Heart left ventricle (tissue), 13 donors: ENCODE data around the gene GBP1.

Experiments used
- POLR2A ChIP-seq, 2 donors: fragments of 450-650 bp; IDR thresholded peaks; one replicate each; pipeline ENCODE4 v1.6.1; 2017; ENCODE audit warnings: antibody characterized with exemption in 2 of 2, mild to moderate bottlenecking in 2 of 2, moderate library complexity in 2 of 2
- TF ChIP-seq, protein P1 (sequence below), 12 donors: fragments of 200-600 bp; sonication (generic) in 4 of 12; IDR thresholded peaks; one replicate each; pipeline versions ENCODE4 v1.5.0 to v1.8.0; 2018 to 2022; ENCODE audit warnings: antibody characterized with exemption in 12 of 12, mild to moderate bottlenecking in 5 of 12
- donor health status: ischemic (EF 13 %, LVEDD 7.1; RV severe dilation, severe dysfunction).
- donor health status: DM: no; HTN: yes; CAD: no.
- donor health status: DM: no; HTN: no; CAD: no.
- donor health status: ischemic (EF 25% LVEDD 6.9; RV normal size, moderate dysfunction).
- donor health status: ischemic (EF 25% LVEDD 5.7; RV mildly dilated, moderate dysfunction).
- donor health status: ischemic (EF 35%, LVEDD 5.7; RV mildly dilated, moderate dysfunction).
- donor health status: nonischemic (EF 11% LVEDD 7.7; RV severe dilation, severe dysfunction).
- donor health status: DM: yes; HTN: yes; CAD: no.
- donor health status: PGD.
- donor health status: ischemic (EF 29% LVEDD 5.4; RV normal size, mild dysfunction).
- donor health status: nonischemic (EF 23%, LVEDD 6.1; RV moderate dilation, normal function).

GRCh38 chr1:89065079-89065868 lies at the start of gene GBP1:
- TF ChIP-seq, protein P1, sequence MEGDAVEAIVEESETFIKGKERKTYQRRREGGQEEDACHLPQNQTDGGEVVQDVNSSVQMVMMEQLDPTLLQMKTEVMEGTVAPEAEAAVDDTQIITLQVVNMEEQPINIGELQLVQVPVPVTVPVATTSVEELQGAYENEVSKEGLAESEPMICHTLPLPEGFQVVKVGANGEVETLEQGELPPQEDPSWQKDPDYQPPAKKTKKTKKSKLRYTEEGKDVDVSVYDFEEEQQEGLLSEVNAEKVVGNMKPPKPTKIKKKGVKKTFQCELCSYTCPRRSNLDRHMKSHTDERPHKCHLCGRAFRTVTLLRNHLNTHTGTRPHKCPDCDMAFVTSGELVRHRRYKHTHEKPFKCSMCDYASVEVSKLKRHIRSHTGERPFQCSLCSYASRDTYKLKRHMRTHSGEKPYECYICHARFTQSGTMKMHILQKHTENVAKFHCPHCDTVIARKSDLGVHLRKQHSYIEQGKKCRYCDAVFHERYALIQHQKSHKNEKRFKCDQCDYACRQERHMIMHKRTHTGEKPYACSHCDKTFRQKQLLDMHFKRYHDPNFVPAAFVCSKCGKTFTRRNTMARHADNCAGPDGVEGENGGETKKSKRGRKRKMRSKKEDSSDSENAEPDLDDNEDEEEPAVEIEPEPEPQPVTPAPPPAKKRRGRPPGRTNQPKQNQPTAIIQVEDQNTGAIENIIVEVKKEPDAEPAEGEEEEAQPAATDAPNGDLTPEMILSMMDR (IDR thresholded peaks at IDR 0.05) = no peak
- peak in 1 of 2 donors; percentile 34 for TF ChIP-seq POLR2A (IDR thresholded peaks at IDR 0.05)
